GM23338 (cell line): ENCODE measurements around the gene RDH5. TPM values are rescaled to one million over a fixed set of nuclear protein-coding genes. Genes with fewer than 3 reads are reported as not detected.

ENCODE experiments used
- ATAC-seq: fragments of 200-7000 bp; cut with Tn5 transposase; 3 replicates; pipeline ENCODE4 v1.9.1; 2020
- DNase-seq: peaks from one replicate; pipeline ENCODE4 v3.0.0-alpha.2; 2015; ENCODE audit warnings: low spot score
- H2AFZ ChIP-seq: fragments of 200-600 bp; sonication (generic); 2 replicates; pipeline ENCODE4 v1.8.0; 2016; ENCODE audit warnings: antibody characterized with exemption, mild to moderate bottlenecking, moderate library complexity
- H3F3A ChIP-seq: fragments of 200-600 bp; sonication (generic); replicated peaks from 2 replicates; pipeline ENCODE4 v1.8.0; 2017; ENCODE audit warnings: antibody characterized with exemption, mixed run types, low read depth
- H3K27ac ChIP-seq: fragments of 200-600 bp; sonication (generic); 2 replicates; pipeline ENCODE4 v1.6.1; 2016; ENCODE audit warnings: low read depth
- H3K27me3 ChIP-seq: fragments of 200-600 bp; sonication (generic); 2 replicates; pipeline ENCODE4 v1.8.0; 2016; ENCODE audit warnings: mild to moderate bottlenecking, mixed run types, moderate library complexity; ENCODE audit not compliant: insufficient read depth
- H3K36me3 ChIP-seq: fragments of 200-600 bp; sonication (generic); 2 replicates; pipeline ENCODE4 v1.8.0; 2016; ENCODE audit warnings: mild to moderate bottlenecking; ENCODE audit not compliant: insufficient read depth
- H3K4me1 ChIP-seq: fragments of 200-600 bp; sonication (generic); 2 replicates; pipeline ENCODE4 v1.8.0; 2016; ENCODE audit warnings: mild to moderate bottlenecking, moderate library complexity; ENCODE audit not compliant: insufficient read depth
- H3K4me2 ChIP-seq: fragments of 200-600 bp; sonication (generic); 2 replicates; pipeline ENCODE4 v1.7.1; 2017; ENCODE audit warnings: mixed run types
- H3K4me3 ChIP-seq: fragments of 200-600 bp; sonication (generic); 2 replicates; pipeline ENCODE4 v1.6.1; 2016; ENCODE audit warnings: mixed run types
- H3K79me2 ChIP-seq: fragments of 200-600 bp; sonication (generic); replicated peaks from 2 replicates; pipeline ENCODE4 v1.8.0; 2017; ENCODE audit warnings: mild to moderate bottlenecking; ENCODE audit not compliant: insufficient read depth
- H3K9me2 ChIP-seq: fragments of 200-600 bp; sonication (generic); 2 replicates; pipeline ENCODE4 v1.8.0; 2017; ENCODE audit not compliant: insufficient read depth
- H4K20me1 ChIP-seq: fragments of 200-600 bp; sonication (generic); replicated peaks from 2 replicates; pipeline ENCODE4 v1.8.0; 2017; ENCODE audit warnings: mild to moderate bottlenecking; ENCODE audit not compliant: insufficient read depth
- H3K27ac Mint-ChIP-seq: 2 replicates; pipeline ENCODE4 v1.8.0; 2020; ENCODE audit warnings: inconsistent platforms, mild to moderate bottlenecking, moderate library complexity, mixed read lengths
- H3K27me3 Mint-ChIP-seq: 3 replicates; pipeline ENCODE4 v1.8.0; 2022; ENCODE audit warnings: low read depth, mild to moderate bottlenecking, moderate library complexity, mixed read lengths, inconsistent platforms; ENCODE audit not compliant: insufficient read depth, poor library complexity
- H3K36me3 Mint-ChIP-seq: 3 replicates; pipeline ENCODE4 v1.8.0; 2021; ENCODE audit warnings: low read depth, mild to moderate bottlenecking, inconsistent platforms, moderate library complexity, mixed read lengths
- H3K4me1 Mint-ChIP-seq: 3 replicates; pipeline ENCODE4 v1.8.0; 2020; ENCODE audit warnings: mild to moderate bottlenecking, inconsistent platforms, mixed read lengths
- H3K4me3 Mint-ChIP-seq: 3 replicates; pipeline ENCODE4 v1.8.0; 2021; ENCODE audit warnings: moderate library complexity, mild to moderate bottlenecking, inconsistent platforms, mixed read lengths
- H3K9me3 Mint-ChIP-seq: 3 replicates; pipeline ENCODE4 v1.8.0; 2020; ENCODE audit warnings: moderate library complexity, mild to moderate bottlenecking, inconsistent platforms, mixed read lengths
- CREB1 ChIP-seq: fragments of 250-450 bp; sonication (Bioruptor Pico); IDR thresholded peaks from 2 replicates; pipeline ENCODE4 v1.5.0; 2020; ENCODE audit warnings: low read depth, mild to moderate bottlenecking, moderate library complexity
- EZH2phosphoT487 ChIP-seq: fragments of 200-600 bp; sonication (generic); IDR thresholded peaks from one replicate; pipeline ENCODE4 v1.8.1; 2018; ENCODE audit warnings: antibody characterized with exemption; ENCODE audit not compliant: unreplicated experiment
- JUNB ChIP-seq: IDR thresholded peaks from one replicate; pipeline ENCODE4 v1.6.1; 2016; ENCODE audit warnings: antibody characterized with exemption; ENCODE audit not compliant: unreplicated experiment
- NANOG ChIP-seq: IDR thresholded peaks from 2 replicates; pipeline ENCODE4 v1.6.1; 2016; ENCODE audit warnings: antibody characterized with exemption, borderline replicate concordance
- POLR2AphosphoS5 ChIP-seq: IDR thresholded peaks from 2 replicates; pipeline ENCODE4 v1.6.1; 2016; ENCODE audit warnings: antibody characterized with exemption, low read depth
- REST ChIP-seq: IDR thresholded peaks from one replicate; pipeline ENCODE4 v1.6.1; 2018; ENCODE audit warnings: antibody characterized with exemption; ENCODE audit not compliant: unreplicated experiment
- STAT1 ChIP-seq: IDR thresholded peaks from one replicate; pipeline ENCODE4 v1.6.1; 2016; ENCODE audit warnings: antibody characterized with exemption; ENCODE audit not compliant: unreplicated experiment
- ZNF114 ChIP-seq: fragments of 250-450 bp; sonication (Bioruptor Pico); IDR thresholded peaks from 2 replicates; pipeline ENCODE4 v1.5.0; 2020; ENCODE audit warnings: mild to moderate bottlenecking, moderate library complexity
- ZNF462 ChIP-seq: fragments of 250-450 bp; sonication (Bioruptor Pico); IDR thresholded peaks from 2 replicates; pipeline ENCODE4 v1.5.0; 2020; ENCODE audit warnings: mild to moderate bottlenecking, moderate library complexity
- polyA plus RNA-seq: library from polyadenylated mRNA; unstranded; fragments of >200 nt; fragmentation: Nextera tagmentation; extraction: Ambion mirVana; gene quantifications from 2 replicates; pipeline ENCODE4 v1.2.1, GENCODE V29; 2016
- total RNA-seq: library from RNA; depleted of rRNA; stranded (reverse); fragments of >200 nt; shearing (Covaris generic); gene quantifications from 2 replicates; pipeline ENCODE4 v1.2.3, GENCODE V29; 2014

RDH5 gene
- total and polyA plus RNA-seq, 2 experiments from 2014 or later, result 3.9 to 7.5 TPM

GRCh38 chr12:55703288-55703687, 16.9 kb upstream of the RDH5 start:
- H3K9me2 ChIP-seq, result no peaks in the 10 kb centered on the region
- H3K27me3 ChIP-seq, result peaks cover 7% of the 10 kb centered on the region; the same call in 1 of the 2 replicates
- Mint-ChIP-seq H3K4me3 (no peak overlapping the region), H3K9me3 (no peaks in the 10 kb centered on the region), H3K27ac (peak overlapping the region; percentile 44), H3K27me3 (peaks cover 18% of the 10 kb centered on the region), H3K4me1 (peaks cover 26% of the 10 kb centered on the region), H3K36me3 (peaks cover 7% of the 10 kb centered on the region; the same call in 1 of the 3 replicates)
- H3K4me2 ChIP-seq, result no peak overlapping the region
- H4K20me1 ChIP-seq, result peaks cover 3% of the 10 kb centered on the region; the same call in 1 of the 2 replicates
- ATAC-seq (no peak), DNase-seq (no peak)
- no peak overlapping the region for H3K27ac ChIP-seq
- peaks cover 16% of the 10 kb centered on the region for H3K4me1 ChIP-seq
- H3K79me2 ChIP-seq, result peaks cover 28% of the 10 kb centered on the region
- TF ChIP-seq JUNB, result no peak
- TF ChIP-seq ZNF114 (CRISPR knock-in tag), result no peak
- no peak for TF ChIP-seq REST
- no peak for TF ChIP-seq NANOG
- TF ChIP-seq EZH2phosphoT487, result no peak
- no peak for TF ChIP-seq CREB1
- TF ChIP-seq STAT1, result no peak
- TF ChIP-seq ZNF462 (CRISPR knock-in tag), result no peak
- TF ChIP-seq POLR2AphosphoS5, result no peak
- peaks cover 5% of the 10 kb centered on the region; the same call in 1 of the 2 replicates for H3F3A ChIP-seq
- H3K4me3 ChIP-seq, result no peak overlapping the region
- H3K36me3 ChIP-seq, result no peaks in the 10 kb centered on the region
- H2AFZ ChIP-seq, result no peak overlapping the region
